Measurements from ENCODE around the gene TAAR2.
"Not testable (repeated sequence)": the region's sequence is repeated elsewhere in the genome, so short reads cannot be mapped to it uniquely, and the experiment has no call there.

The TAAR2 gene

GRCh38 chr6:132612449-132613108, 11.5 kb downstream of the TAAR2 start:
- no peak for DNase-seq (ENCODE audit: low read depth in 3 of 3)

GRCh38 chr6:132611616-132612015, 12.5 kb downstream of the TAAR2 start:
- no peak for DNase-seq (ENCODE audit: low read depth in 3 of 3)

- DNase-seq (ENCODE audit: low read depth in 3 of 3) = no peak
Measured at GRCh38 chr6:132607544-132608233, 16.4 kb downstream of the TAAR2 start.

GRCh38 chr6:132604635-132605152, 19.4 kb downstream of the TAAR2 start:
- no peak for DNase-seq (ENCODE audit: low read depth in 3 of 3)

- DNase-seq (ENCODE audit: low read depth in 3 of 3) = not testable (repeated sequence)
Measured at GRCh38 chr6:132600900-132601299, 23.2 kb downstream of the TAAR2 start.

GRCh38 chr6:132598473-132598872, 25.6 kb downstream of the TAAR2 start:
- DNase-seq (ENCODE audit: low read depth in 3 of 3) = no peak

GRCh38 chr6:132596201-132596600, 27.9 kb downstream of the TAAR2 start:
- DNase-seq (ENCODE audit: low read depth in 3 of 3) = no peak

GRCh38 chr6:132592855-132593254, 31.2 kb downstream of the TAAR2 start:
- DNase-seq (ENCODE audit: low read depth in 3 of 3) = no peak

GRCh38 chr6:132590362-132590761, 33.7 kb downstream of the TAAR2 start:
- DNase-seq (ENCODE audit: low read depth in 3 of 3) = no peak

GRCh38 chr6:132589454-132589853, 34.6 kb downstream of the TAAR2 start, which contains the start of gene TAAR5:
Gene TAAR5, minus strand, starts transcription at chr6:132589741. Its CDS starts 55 bp downstream, at chr6:132589686.
- no peak for DNase-seq (ENCODE audit: low read depth in 3 of 3)

- DNase-seq (ENCODE audit: low read depth in 3 of 3) = no peak
Measured at GRCh38 chr6:132587424-132587823, 36.7 kb downstream of the TAAR2 start.

GRCh38 chr6:132584698-132585097, 39.4 kb downstream of the TAAR2 start:
- DNase-seq (ENCODE audit: low read depth in 3 of 3) = no peak

GRCh38 chr6:132571774-132572173, 52.3 kb downstream of the TAAR2 start:
- no peak for DNase-seq (ENCODE audit: low read depth in 3 of 3)

GRCh38 chr6:132570221-132570777, 53.8 kb downstream of the TAAR2 start, which contains the start of gene TAAR6:
Gene TAAR6, plus strand, starts transcription at chr6:132570322. Its CDS starts 0 bp downstream, at chr6:132570322.
- DNase-seq (ENCODE audit: low read depth in 3 of 3) = no peak

- no peak for DNase-seq (ENCODE audit: low read depth in 3 of 3)
Measured at GRCh38 chr6:132569170-132569569, 54.9 kb downstream of the TAAR2 start.

- DNase-seq (ENCODE audit: low read depth in 3 of 3) = no peak
Measured at GRCh38 chr6:132568611-132569010, 55.5 kb downstream of the TAAR2 start.

- no peak for DNase-seq (ENCODE audit: low read depth in 3 of 3)
Measured at GRCh38 chr6:132567566-132567965, 56.5 kb downstream of the TAAR2 start.

Measured in stimulated activated CD4-positive, alpha-beta T cell treated with anti-CD3 and anti-CD28 coated beads, TNF-alpha, amount 100 ng/mL, for 4 hours (primary cell).